Activated T-helper 1 cell treated with anti-CD3 and anti-CD28 coated beads, Interleukin-12 subunit alpha, Interleukin-12 subunit beta, Interleukin-2, Interleukin-4 antibody, amounts not matched to agents 30 ng/mL and 10 ng/mL and 1 ng/mL, durations not matched to agents 14 hours and 24 hours and 36 hours (primary cell): Measurements from ENCODE around the gene STIM1. TPM values are rescaled to one million over a fixed set of nuclear protein-coding genes. Genes with fewer than 3 reads are reported as not detected.

ENCODE experiments used
- DNase-seq: peaks from one replicate; pipeline ENCODE4 v3.0.0; 2021; ENCODE audit warnings: low spot score
- H3K27ac Mint-ChIP-seq: one replicate; pipeline ENCODE4 v1.8.0; 2021; ENCODE audit warnings: mild to moderate bottlenecking, mixed read lengths
- H3K27me3 Mint-ChIP-seq: one replicate; pipeline ENCODE4 v1.8.0; 2022; ENCODE audit warnings: mild to moderate bottlenecking, moderate library complexity, mixed read lengths; ENCODE audit not compliant: insufficient read depth
- H3K36me3 Mint-ChIP-seq: one replicate; pipeline ENCODE4 v1.8.0; 2021; ENCODE audit warnings: low read depth, mixed read lengths
- H3K4me1 Mint-ChIP-seq: one replicate; pipeline ENCODE4 v1.8.0; 2021; ENCODE audit warnings: low read depth, mixed read lengths
- H3K4me3 Mint-ChIP-seq: one replicate; pipeline ENCODE4 v1.8.0; 2021; ENCODE audit warnings: mild to moderate bottlenecking, moderate library complexity, mixed read lengths
- H3K9me3 Mint-ChIP-seq: one replicate; pipeline ENCODE4 v1.8.0; 2021; ENCODE audit warnings: mixed read lengths
- intact Hi-C: fragments of 100-400 bp; cut with micrococcal nuclease; formaldehyde crosslinking; loops from one replicate; pipeline ENCODE4 v1.15.1; 2024
- total RNA-seq: library from RNA; stranded (reverse); gene quantifications from 2 replicates; pipeline ENCODE4 v1.2.3, GENCODE V29; 2022

The STIM1 gene
- total RNA-seq, 1 donor from 2014 or later = 68.0 TPM

- intact Hi-C loops = no loop called here
- Mint-ChIP-seq H3K4me1 (no peaks in the 10 kb centered on the region), H3K9me3 (peaks cover 17% of the 10 kb centered on the region), H3K36me3 (peaks cover 68% of the 10 kb centered on the region), H3K4me3 (no peak overlapping the region), H3K27me3 (no peaks in the 10 kb centered on the region), H3K27ac (no peak overlapping the region)
- DNase-seq = no peak
These were observed 283.0 kb downstream of the STIM1 start for GRCh38 chr11:4138497-4138896.

DNA sequence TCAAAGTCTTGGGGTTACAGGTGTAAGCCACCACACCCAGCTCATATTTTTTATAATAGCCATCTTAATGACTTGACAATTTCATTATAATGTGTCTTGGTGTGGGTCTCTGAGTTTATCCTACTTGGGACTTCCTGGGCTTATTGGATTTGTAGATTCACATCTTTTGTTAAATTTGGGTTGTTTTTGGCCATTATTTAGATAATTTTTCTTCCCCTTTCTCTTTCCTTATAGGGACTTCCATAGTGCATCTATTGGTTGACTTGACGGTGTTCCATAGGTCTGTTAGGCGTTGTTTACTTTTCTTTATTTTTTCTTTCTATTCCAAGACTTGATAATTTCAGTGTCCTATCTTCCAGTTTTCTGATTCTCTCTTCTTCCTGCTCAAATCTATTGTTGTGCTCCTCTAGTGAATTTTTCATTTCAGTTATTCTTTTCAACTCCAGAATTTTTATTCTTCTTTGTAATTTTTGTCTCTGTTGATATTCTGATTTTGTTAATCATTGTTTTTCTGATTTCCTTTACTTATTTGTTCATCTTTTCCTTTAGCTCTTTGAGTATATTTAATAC is 284.7 kb downstream of the STIM1 start:
- no peak for DNase-seq
- intact Hi-C loops = no loop called here
- peaks cover 17% of the 10 kb centered on the region for H3K9me3 Mint-ChIP-seq
- peaks cover 56% of the 10 kb centered on the region for H3K36me3 Mint-ChIP-seq
- no peak overlapping the region for H3K4me3 Mint-ChIP-seq
- no peak overlapping the region for H3K27ac Mint-ChIP-seq
- no peaks in the 10 kb centered on the region for H3K27me3 Mint-ChIP-seq
- no peaks in the 10 kb centered on the region for H3K4me1 Mint-ChIP-seq

Other genes starting within 250 kb of the STIM1 start
- gene ART5, start 213.7 kb upstream of the STIM1 start, total RNA-seq = not detected in 2 replicates
- not detected in 2 replicates for gene ART1, start 210.5 kb upstream of the STIM1 start, total RNA-seq
- 2.6 and 2.9 TPM in 2 replicates for gene CHRNA10, start 184.3 kb upstream of the STIM1 start, total RNA-seq
- 122 and 123 TPM in 2 replicates for gene NUP98, start 58.1 kb upstream of the STIM1 start, total RNA-seq
- 29.8 and 30.1 TPM in 2 replicates for gene PGAP2, start 47.1 kb upstream of the STIM1 start, total RNA-seq
- 170 and 179 TPM in 2 replicates for gene RHOG, start 14.7 kb upstream of the STIM1 start, total RNA-seq
- gene RRM1, start 239.1 kb downstream of the STIM1 start, total RNA-seq = 155 and 173 TPM in 2 replicates